ENCODE results near the gene FLT1.

- TF ChIP-seq, protein P1, sequence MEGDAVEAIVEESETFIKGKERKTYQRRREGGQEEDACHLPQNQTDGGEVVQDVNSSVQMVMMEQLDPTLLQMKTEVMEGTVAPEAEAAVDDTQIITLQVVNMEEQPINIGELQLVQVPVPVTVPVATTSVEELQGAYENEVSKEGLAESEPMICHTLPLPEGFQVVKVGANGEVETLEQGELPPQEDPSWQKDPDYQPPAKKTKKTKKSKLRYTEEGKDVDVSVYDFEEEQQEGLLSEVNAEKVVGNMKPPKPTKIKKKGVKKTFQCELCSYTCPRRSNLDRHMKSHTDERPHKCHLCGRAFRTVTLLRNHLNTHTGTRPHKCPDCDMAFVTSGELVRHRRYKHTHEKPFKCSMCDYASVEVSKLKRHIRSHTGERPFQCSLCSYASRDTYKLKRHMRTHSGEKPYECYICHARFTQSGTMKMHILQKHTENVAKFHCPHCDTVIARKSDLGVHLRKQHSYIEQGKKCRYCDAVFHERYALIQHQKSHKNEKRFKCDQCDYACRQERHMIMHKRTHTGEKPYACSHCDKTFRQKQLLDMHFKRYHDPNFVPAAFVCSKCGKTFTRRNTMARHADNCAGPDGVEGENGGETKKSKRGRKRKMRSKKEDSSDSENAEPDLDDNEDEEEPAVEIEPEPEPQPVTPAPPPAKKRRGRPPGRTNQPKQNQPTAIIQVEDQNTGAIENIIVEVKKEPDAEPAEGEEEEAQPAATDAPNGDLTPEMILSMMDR (IDR thresholded peaks at IDR 0.05), result no peak
- TF ChIP-seq POLR2AphosphoS5 (IDR thresholded peaks at IDR 0.05) (no peak), POLR2A (IDR thresholded peaks at IDR 0.05) (no peak)
These were observed 39.2 kb downstream of the FLT1 start for GRCh38 chr13:28455580-28456194.

All from breast epithelium (tissue), 3 donors.